RKO (cell line): ENCODE data around the gene HUS1.
"Not testable (repeated sequence)": the region's sequence is repeated elsewhere in the genome, so short reads cannot be mapped to it uniquely, and the experiment has no call there.

Experiments used
- DNase-seq: peaks from one replicate; pipeline ENCODE4 v3.0.0-alpha.2; 2016; ENCODE audit warnings: low spot score

HUS1 gene

GRCh38 chr7:47944536-47945260 is 34.7 kb downstream of the HUS1 start:
- DNase-seq, result no peak

DNA sequence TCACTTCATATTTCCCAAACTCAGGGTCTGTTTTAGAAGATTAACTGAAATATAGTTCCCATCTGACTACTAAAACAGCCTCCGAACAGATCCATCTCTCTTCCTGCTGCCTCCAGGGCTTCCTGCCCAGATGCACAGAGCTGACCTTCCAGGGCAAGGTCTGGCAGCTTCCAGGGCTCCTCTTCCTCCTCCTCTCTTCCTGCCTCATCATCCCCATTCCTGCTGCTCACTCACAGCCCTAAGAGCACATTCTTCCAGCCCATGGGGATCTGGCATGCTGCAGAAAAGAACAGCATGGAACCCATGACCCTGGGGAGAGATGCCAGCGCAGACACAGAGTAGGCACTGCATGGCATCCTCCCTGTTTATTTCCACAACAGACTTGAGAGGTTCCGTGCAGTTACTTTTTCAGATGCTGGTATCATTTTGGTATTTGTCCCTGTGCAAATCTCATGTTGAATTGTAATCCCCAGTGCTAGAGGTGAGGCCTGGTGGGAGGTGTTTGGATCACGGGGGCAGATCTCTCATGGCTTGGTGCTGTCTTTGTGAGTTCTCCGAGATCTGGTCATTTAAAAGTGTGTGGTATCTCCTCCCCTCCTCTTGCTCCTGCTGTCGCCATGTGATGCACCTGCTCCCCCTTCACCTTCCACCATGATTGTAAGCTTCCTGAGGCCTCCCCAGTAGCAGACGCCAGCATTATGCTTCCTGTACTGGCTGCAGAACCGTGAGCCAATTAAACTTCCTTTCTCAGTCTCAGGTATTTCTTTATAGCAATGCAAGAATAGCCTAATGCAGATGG is 35.5 kb downstream of the HUS1 start:
- no peak for DNase-seq

- not testable (repeated sequence) for DNase-seq
These were observed 36.8 kb downstream of the HUS1 start for GRCh38 chr7:47942651-47943050.

GRCh38 chr7:47942132-47942531 is 37.3 kb downstream of the HUS1 start:
- DNase-seq, result no peak

GRCh38 chr7:47941136-47941844 is 38.1 kb downstream of the HUS1 start:
- DNase-seq, result peak; percentile 85

DNA sequence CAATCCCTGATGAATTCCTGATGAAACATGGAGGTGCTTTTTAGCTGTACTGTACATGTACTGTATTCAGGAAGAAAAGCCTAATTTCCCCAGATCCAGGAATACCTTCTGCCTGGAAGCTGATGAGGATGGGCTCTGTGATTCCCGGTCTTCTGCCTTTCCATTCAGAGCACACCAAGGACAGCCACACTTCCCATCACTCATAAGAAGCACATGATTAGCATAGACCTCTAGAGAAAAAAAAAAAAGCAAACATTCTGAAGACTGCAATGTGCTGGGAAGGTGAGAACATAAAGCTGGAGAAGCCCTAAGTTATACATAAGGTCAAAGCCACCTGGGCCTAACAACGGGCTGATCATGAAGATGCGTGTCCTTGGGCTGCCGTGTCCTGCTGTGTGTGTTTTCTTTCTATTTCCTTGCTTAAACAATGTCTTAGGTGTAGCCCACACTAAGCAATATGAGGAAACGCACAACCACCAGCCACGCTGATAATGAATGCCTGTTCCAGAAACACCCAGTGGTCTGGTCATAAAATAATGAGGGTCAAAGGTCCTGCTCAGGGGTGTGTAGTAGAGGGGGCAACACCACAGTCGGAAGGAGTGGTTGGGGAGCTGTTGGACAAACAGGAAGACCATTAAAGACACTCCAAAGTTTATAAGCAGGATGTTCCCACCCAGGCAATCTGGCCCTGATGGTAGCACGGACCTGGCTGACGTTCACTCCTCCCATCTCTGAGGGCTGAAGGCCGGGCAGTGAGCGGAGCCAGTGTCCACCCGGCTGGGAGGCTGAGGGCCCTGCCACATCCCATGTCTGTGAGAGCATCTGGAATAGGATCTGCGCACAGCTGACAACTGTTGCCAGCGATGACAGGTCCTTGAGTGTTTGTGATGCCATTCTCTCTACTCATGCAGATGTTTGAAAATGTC is 39.1 kb downstream of the HUS1 start:
- no peak for DNase-seq

GRCh38 chr7:47939425-47940036 is 39.9 kb downstream of the HUS1 start:
- no peak for DNase-seq

GRCh38 chr7:47938574-47939165 is 40.7 kb downstream of the HUS1 start:
- no peak for DNase-seq

- no peak for DNase-seq
These were observed 41.5 kb downstream of the HUS1 start for GRCh38 chr7:47937711-47938573.

DNA sequence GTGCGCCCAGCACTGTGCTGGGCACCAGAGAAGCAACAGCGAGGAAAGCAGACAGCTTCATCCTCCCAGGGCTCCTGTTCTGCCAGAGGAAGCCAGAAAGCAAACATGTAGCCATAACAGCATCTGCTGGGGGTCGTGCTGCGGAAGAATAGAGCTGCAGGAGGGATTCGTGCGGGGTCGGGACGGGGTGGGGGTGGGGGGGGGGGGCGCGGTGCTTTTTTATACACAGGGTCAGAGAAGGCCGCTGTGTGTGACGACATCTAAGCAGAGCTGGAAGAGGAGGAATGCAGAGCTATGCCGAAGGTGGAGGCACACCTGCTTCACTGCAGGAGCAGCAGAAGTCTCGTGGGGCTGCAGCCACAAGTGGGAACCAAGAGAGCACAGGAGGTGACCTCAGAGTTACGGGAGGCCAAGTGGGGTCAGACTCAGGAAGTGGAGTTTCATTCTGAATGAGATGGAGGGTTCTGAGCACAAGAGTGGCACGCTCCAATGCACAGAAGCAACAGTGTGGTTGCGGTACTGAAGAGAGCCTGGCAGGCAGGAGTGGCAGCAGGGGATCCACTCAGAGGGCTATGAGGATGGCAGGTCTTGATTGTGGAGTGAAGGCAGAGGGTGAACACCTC is 42.2 kb downstream of the HUS1 start:
- no peak for DNase-seq

- no peak for DNase-seq
These were observed 43.1 kb downstream of the HUS1 start for GRCh38 chr7:47936323-47936722.

DNA sequence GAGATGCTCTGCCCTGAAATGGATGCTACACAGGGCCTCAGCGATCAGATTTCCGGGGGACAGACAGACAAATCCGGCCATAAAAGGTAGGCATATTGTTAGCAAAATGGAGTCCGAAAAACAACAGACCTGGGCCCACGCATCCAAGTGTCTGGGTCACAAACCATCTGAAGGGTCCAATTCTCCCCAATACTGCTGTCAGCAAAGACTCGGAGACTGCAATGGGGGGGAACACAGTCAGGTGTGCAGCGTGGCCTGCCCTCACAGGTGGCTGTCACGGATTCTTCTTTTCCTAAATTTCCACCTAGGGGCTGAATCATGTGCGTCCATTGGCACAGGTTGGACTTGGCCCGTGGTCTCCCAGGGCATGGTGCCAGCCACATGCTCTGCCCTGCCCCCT is 44.1 kb downstream of the HUS1 start:
- no peak for DNase-seq

DNA sequence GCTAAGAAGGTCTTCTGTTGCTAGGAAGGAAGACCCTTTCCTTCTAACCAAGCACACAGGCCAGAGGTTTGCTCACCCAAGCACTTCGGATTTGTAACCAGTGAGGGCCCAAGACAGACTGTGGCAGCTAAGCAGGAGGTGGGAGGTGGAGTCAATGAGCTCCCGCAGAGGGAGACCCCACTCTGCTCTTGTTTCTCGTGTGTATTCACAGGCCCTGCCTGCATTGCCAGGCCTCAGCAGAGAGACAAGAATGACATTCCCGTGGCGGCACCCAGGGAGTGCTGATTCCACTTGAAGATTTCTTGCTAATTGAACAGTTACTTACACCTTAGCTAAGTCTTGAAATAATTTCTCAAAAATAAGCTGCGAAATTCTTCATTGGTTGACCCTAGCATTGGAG is 44.6 kb downstream of the HUS1 start:
- DNase-seq, result no peak

GRCh38 chr7:47933215-47933614 is 46.2 kb downstream of the HUS1 start:
- no peak for DNase-seq

DNA sequence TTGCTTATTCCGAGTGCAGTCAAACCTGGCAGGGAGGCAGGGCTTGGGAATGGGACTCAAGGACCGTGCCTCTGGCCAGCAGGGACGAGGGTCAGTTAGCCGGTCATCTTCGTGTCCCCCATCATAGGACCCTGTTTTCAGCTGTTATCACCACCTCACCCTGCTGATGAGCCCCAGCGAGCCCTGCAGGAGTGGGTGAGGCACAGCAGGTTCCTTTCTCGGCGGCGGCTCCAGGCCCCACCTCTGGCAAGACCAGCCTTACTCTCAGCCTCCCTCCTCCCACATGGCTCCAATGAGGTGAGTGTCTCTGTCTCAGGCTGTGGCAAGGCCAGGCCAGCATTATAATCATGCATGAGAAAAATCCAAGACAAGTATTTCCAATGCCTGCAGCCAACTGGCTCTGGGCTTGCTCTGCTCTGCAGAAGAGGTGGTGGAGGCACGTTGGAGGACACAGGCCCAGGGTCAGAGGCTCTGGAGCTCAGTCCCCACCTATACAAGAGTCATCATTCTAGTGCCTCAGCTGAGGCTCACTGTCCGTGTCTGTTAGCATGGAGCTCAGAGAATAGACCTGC is 46.9 kb downstream of the HUS1 start:
- DNase-seq, result no peak

GRCh38 chr7:47932016-47932415 is 47.4 kb downstream of the HUS1 start:
- DNase-seq, result no peak

- no peak for DNase-seq
These were observed 48.1 kb downstream of the HUS1 start for GRCh38 chr7:47931005-47932004.

DNA sequence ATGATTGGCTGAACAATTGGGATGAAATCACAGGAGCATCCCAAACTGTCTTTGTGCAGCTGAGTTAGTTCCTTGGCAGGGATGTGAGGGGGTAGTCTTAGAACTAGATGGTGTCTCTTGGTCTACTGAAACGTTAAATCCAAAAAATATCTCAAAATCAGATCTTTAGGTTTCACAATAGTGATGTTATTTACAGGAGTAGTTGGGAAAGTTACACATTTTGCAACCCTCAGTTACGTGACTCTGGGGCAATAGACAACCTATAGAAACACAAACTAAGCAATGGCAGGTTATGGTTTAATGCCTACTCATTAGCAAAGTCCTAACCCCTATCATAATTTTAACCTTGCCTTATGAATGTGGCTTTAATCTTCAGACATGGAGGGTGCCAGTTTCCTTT is 55.1 kb downstream of the HUS1 start:
- no peak for DNase-seq
